Right renal cortex interstitium (tissue), 3 donors: ENCODE data around the gene RPH3AL. TPM values are rescaled to one million over a fixed set of nuclear protein-coding genes. Genes with fewer than 3 reads are reported as not detected.

ENCODE experiments used
- DNase-seq, 3 donors: peaks; one replicate each; pipeline ENCODE4 v3.0.0-alpha.2; 2013; ENCODE audit warnings: low read depth in 3 of 3, low spot score in 2 of 3
- polyA plus RNA-seq, 3 donors: library from polyadenylated mRNA; unstranded; fragments of 120-200 nt; gene quantifications; one replicate each; pipeline ENCODE4 v1.2.1, GENCODE V29; 2013; ENCODE audit not compliant: insufficient read length in 3 of 3

The RPH3AL gene
- polyA plus RNA-seq, 3 donors = 11.6 to 19.7 (median 16.5) TPM

GRCh38 chr17:353838-354234 is 1.2 kb upstream of the RPH3AL start:
- DNase-seq = no peak

- no peak for DNase-seq
These were observed 718 bp upstream of the RPH3AL start for GRCh38 chr17:353213-353837.

GRCh38 chr17:351875-352420 is 659 bp downstream of the RPH3AL start:
- DNase-seq = no peak

- no peak for DNase-seq
These were observed 1.2 kb downstream of the RPH3AL start for GRCh38 chr17:351449-351738.

GRCh38 chr17:350706-351448 is 1.7 kb downstream of the RPH3AL start:
- DNase-seq = no peak

- DNase-seq = no peak
These were observed 2.9 kb downstream of the RPH3AL start for GRCh38 chr17:349666-350065.

GRCh38 chr17:348692-349425 is 3.7 kb downstream of the RPH3AL start:
- no peak for DNase-seq

GRCh38 chr17:348012-348411 is 4.6 kb downstream of the RPH3AL start:
- no peak for DNase-seq

GRCh38 chr17:347309-347899 is 5.2 kb downstream of the RPH3AL start:
- no peak for DNase-seq

GRCh38 chr17:345992-346785 is 6.4 kb downstream of the RPH3AL start:
- no peak for DNase-seq

GRCh38 chr17:345261-345660 is 7.3 kb downstream of the RPH3AL start:
- DNase-seq = no peak

GRCh38 chr17:343875-344752 is 8.5 kb downstream of the RPH3AL start:
- DNase-seq = no peak

GRCh38 chr17:343211-343610 is 9.4 kb downstream of the RPH3AL start:
- no peak for DNase-seq

- no peak for DNase-seq
These were observed 12.5 kb downstream of the RPH3AL start for GRCh38 chr17:340074-340473.

- DNase-seq = no peak
These were observed 13.2 kb downstream of the RPH3AL start for GRCh38 chr17:339193-340061.

- no peak for DNase-seq
These were observed 14.0 kb downstream of the RPH3AL start for GRCh38 chr17:338442-339192.

GRCh38 chr17:337866-338265 is 14.7 kb downstream of the RPH3AL start:
- no peak for DNase-seq

- DNase-seq = no peak
These were observed 15.2 kb downstream of the RPH3AL start for GRCh38 chr17:337453-337852.
